Measurements from ENCODE around the gene AUTS2.

Gene AUTS2

GRCh38 chr7:69599955-69600709, 1.9 kb downstream of the AUTS2 start:
- no peaks in the 10 kb centered on the region for H3K36me3 ChIP-seq (ENCODE audit: control insufficient read depth, insufficient read depth, low read length)
- no CpG with 5 or more reads among the region's 27 CpGs for WGBS (ENCODE audit: insufficient coverage, insufficient read length)
- no peak overlapping the region for H3K27ac ChIP-seq (ENCODE audit: low read length)
- peaks cover 47% of the 10 kb centered on the region for H3K27me3 ChIP-seq (ENCODE audit: control insufficient read depth, insufficient read depth, low read length)
- H3K9me3 ChIP-seq (ENCODE audit: control insufficient read depth, insufficient read depth, low read length): no peaks in the 10 kb centered on the region
- H3K4me1 ChIP-seq (ENCODE audit: control insufficient read depth, insufficient read depth, low read length): no peaks in the 10 kb centered on the region
- DNase-seq (ENCODE audit: low read depth, low spot score): no peak
- peak overlapping the region; percentile 65; the same call in 1 of the 2 replicates for H3K4me3 ChIP-seq (ENCODE audit: low read length)

GRCh38 chr7:69600710-69601519, 2.6 kb downstream of the AUTS2 start:
- H3K36me3 ChIP-seq (ENCODE audit: control insufficient read depth, insufficient read depth, low read length): no peaks in the 10 kb centered on the region
- H3K9me3 ChIP-seq (ENCODE audit: control insufficient read depth, insufficient read depth, low read length): no peaks in the 10 kb centered on the region
- no peak for DNase-seq (ENCODE audit: low read depth, low spot score)
- peaks cover 51% of the 10 kb centered on the region for H3K27me3 ChIP-seq (ENCODE audit: control insufficient read depth, insufficient read depth, low read length)
- no CpG with 5 or more reads among the region's 5 CpGs for WGBS (ENCODE audit: insufficient coverage, insufficient read length)
- no peak overlapping the region for H3K4me3 ChIP-seq (ENCODE audit: low read length)
- no peaks in the 10 kb centered on the region for H3K4me1 ChIP-seq (ENCODE audit: control insufficient read depth, insufficient read depth, low read length)
- no peak overlapping the region for H3K27ac ChIP-seq (ENCODE audit: low read length)

- Histone ChIP-seq H3K4me1 (ENCODE audit: control insufficient read depth, insufficient read depth, low read length) (no peaks in the 10 kb centered on the region), H3K4me3 (ENCODE audit: low read length) (no peak overlapping the region), H3K9me3 (ENCODE audit: control insufficient read depth, insufficient read depth, low read length) (no peaks in the 10 kb centered on the region), H3K27me3 (ENCODE audit: control insufficient read depth, insufficient read depth, low read length) (peaks cover 54% of the 10 kb centered on the region), H3K36me3 (ENCODE audit: control insufficient read depth, insufficient read depth, low read length) (no peaks in the 10 kb centered on the region), H3K27ac (ENCODE audit: low read length) (no peak overlapping the region)
- DNase-seq (ENCODE audit: low read depth, low spot score): no peak
- whole genome bisulfite sequencing (ENCODE audit: insufficient coverage, insufficient read length): no CpG with 5 or more reads among the region's 2 CpGs
Observed at GRCh38 chr7:69602522-69602921, 4.2 kb downstream of the AUTS2 start.

- DNase-seq (ENCODE audit: low read depth, low spot score): no peak
- H3K36me3 ChIP-seq (ENCODE audit: control insufficient read depth, insufficient read depth, low read length): no peaks in the 10 kb centered on the region
- H3K9me3 ChIP-seq (ENCODE audit: control insufficient read depth, insufficient read depth, low read length): no peaks in the 10 kb centered on the region
- no peak overlapping the region for H3K4me3 ChIP-seq (ENCODE audit: low read length)
- WGBS (ENCODE audit: insufficient coverage, insufficient read length): 100% methylated on average over 2 of the region's 3 CpGs
- H3K27ac ChIP-seq (ENCODE audit: low read length): no peak overlapping the region
- peaks cover 61% of the 10 kb centered on the region for H3K27me3 ChIP-seq (ENCODE audit: control insufficient read depth, insufficient read depth, low read length)
- no peaks in the 10 kb centered on the region for H3K4me1 ChIP-seq (ENCODE audit: control insufficient read depth, insufficient read depth, low read length)
Observed at GRCh38 chr7:69603351-69603750, 5.1 kb downstream of the AUTS2 start.

- no peaks in the 10 kb centered on the region for H3K36me3 ChIP-seq (ENCODE audit: control insufficient read depth, insufficient read depth, low read length)
- DNase-seq (ENCODE audit: low read depth, low spot score): no peak
- H3K4me3 ChIP-seq (ENCODE audit: low read length): no peak overlapping the region
- no peaks in the 10 kb centered on the region for H3K9me3 ChIP-seq (ENCODE audit: control insufficient read depth, insufficient read depth, low read length)
- H3K4me1 ChIP-seq (ENCODE audit: control insufficient read depth, insufficient read depth, low read length): no peaks in the 10 kb centered on the region
- no CpG with 5 or more reads among the region's 2 CpGs for WGBS (ENCODE audit: insufficient coverage, insufficient read length)
- no peak overlapping the region for H3K27ac ChIP-seq (ENCODE audit: low read length)
- peaks cover 65% of the 10 kb centered on the region for H3K27me3 ChIP-seq (ENCODE audit: control insufficient read depth, insufficient read depth, low read length)
Observed at GRCh38 chr7:69603937-69604494, 5.7 kb downstream of the AUTS2 start.

- no CpG with 5 or more reads among the region's 3 CpGs for WGBS (ENCODE audit: insufficient coverage, insufficient read length)
- DNase-seq (ENCODE audit: low read depth, low spot score): no peak
- Histone ChIP-seq H3K36me3 (ENCODE audit: control insufficient read depth, insufficient read depth, low read length) (no peaks in the 10 kb centered on the region), H3K9me3 (ENCODE audit: control insufficient read depth, insufficient read depth, low read length) (no peaks in the 10 kb centered on the region), H3K27ac (ENCODE audit: low read length) (no peak overlapping the region), H3K27me3 (ENCODE audit: control insufficient read depth, insufficient read depth, low read length) (peaks cover 72% of the 10 kb centered on the region), H3K4me1 (ENCODE audit: control insufficient read depth, insufficient read depth, low read length) (no peaks in the 10 kb centered on the region), H3K4me3 (ENCODE audit: low read length) (no peak overlapping the region)
Observed at GRCh38 chr7:69605070-69605469, 6.8 kb downstream of the AUTS2 start.

GRCh38 chr7:69605546-69605945, 7.3 kb downstream of the AUTS2 start:
- no CpG with 5 or more reads among the region's 2 CpGs for WGBS (ENCODE audit: insufficient coverage, insufficient read length)
- peaks cover 77% of the 10 kb centered on the region for H3K27me3 ChIP-seq (ENCODE audit: control insufficient read depth, insufficient read depth, low read length)
- DNase-seq (ENCODE audit: low read depth, low spot score): no peak
- H3K9me3 ChIP-seq (ENCODE audit: control insufficient read depth, insufficient read depth, low read length): no peaks in the 10 kb centered on the region
- H3K4me1 ChIP-seq (ENCODE audit: control insufficient read depth, insufficient read depth, low read length): no peaks in the 10 kb centered on the region
- no peaks in the 10 kb centered on the region for H3K36me3 ChIP-seq (ENCODE audit: control insufficient read depth, insufficient read depth, low read length)
- no peak overlapping the region for H3K4me3 ChIP-seq (ENCODE audit: low read length)
- H3K27ac ChIP-seq (ENCODE audit: low read length): no peak overlapping the region

- no peaks in the 10 kb centered on the region for H3K4me1 ChIP-seq (ENCODE audit: control insufficient read depth, insufficient read depth, low read length)
- peaks cover 82% of the 10 kb centered on the region for H3K27me3 ChIP-seq (ENCODE audit: control insufficient read depth, insufficient read depth, low read length)
- no CpG with 5 or more reads among the region's 4 CpGs for WGBS (ENCODE audit: insufficient coverage, insufficient read length)
- DNase-seq (ENCODE audit: low read depth, low spot score): no peak
- H3K4me3 ChIP-seq (ENCODE audit: low read length): no peak overlapping the region
- H3K36me3 ChIP-seq (ENCODE audit: control insufficient read depth, insufficient read depth, low read length): no peaks in the 10 kb centered on the region
- no peaks in the 10 kb centered on the region for H3K9me3 ChIP-seq (ENCODE audit: control insufficient read depth, insufficient read depth, low read length)
- no peak overlapping the region for H3K27ac ChIP-seq (ENCODE audit: low read length)
Observed at GRCh38 chr7:69608049-69608448, 9.8 kb downstream of the AUTS2 start.

- no peaks in the 10 kb centered on the region for H3K4me1 ChIP-seq (ENCODE audit: control insufficient read depth, insufficient read depth, low read length)
- DNase-seq (ENCODE audit: low read depth, low spot score): no peak
- no peak overlapping the region for H3K4me3 ChIP-seq (ENCODE audit: low read length)
- no peaks in the 10 kb centered on the region for H3K9me3 ChIP-seq (ENCODE audit: control insufficient read depth, insufficient read depth, low read length)
- no peaks in the 10 kb centered on the region for H3K36me3 ChIP-seq (ENCODE audit: control insufficient read depth, insufficient read depth, low read length)
- no CpG with 5 or more reads among the region's 1 CpG for WGBS (ENCODE audit: insufficient coverage, insufficient read length)
- H3K27ac ChIP-seq (ENCODE audit: low read length): no peak overlapping the region
- peaks cover 80% of the 10 kb centered on the region for H3K27me3 ChIP-seq (ENCODE audit: control insufficient read depth, insufficient read depth, low read length)
Observed at GRCh38 chr7:69608878-69609277, 10.6 kb downstream of the AUTS2 start.

- no CpG with 5 or more reads among the region's 5 CpGs for WGBS (ENCODE audit: insufficient coverage, insufficient read length)
- no peaks in the 10 kb centered on the region for H3K36me3 ChIP-seq (ENCODE audit: control insufficient read depth, insufficient read depth, low read length)
- DNase-seq (ENCODE audit: low read depth, low spot score): no peak
- H3K4me1 ChIP-seq (ENCODE audit: control insufficient read depth, insufficient read depth, low read length): no peaks in the 10 kb centered on the region
- H3K4me3 ChIP-seq (ENCODE audit: low read length): no peak overlapping the region
- peaks cover 79% of the 10 kb centered on the region for H3K27me3 ChIP-seq (ENCODE audit: control insufficient read depth, insufficient read depth, low read length)
- no peak overlapping the region for H3K27ac ChIP-seq (ENCODE audit: low read length)
- no peaks in the 10 kb centered on the region for H3K9me3 ChIP-seq (ENCODE audit: control insufficient read depth, insufficient read depth, low read length)
Observed at GRCh38 chr7:69609541-69610373, 11.5 kb downstream of the AUTS2 start.
